DOHH2 (cell line): ENCODE data around the gene PARP9.

ENCODE experiments used
- CTCF ChIP-seq: fragments of 200-600 bp; sonication (generic); IDR thresholded peaks from one replicate; pipeline ENCODE4 v1.5.1; 2014; ENCODE audit warnings: antibody characterized with exemption, mild to moderate bottlenecking, low read depth, low read length; ENCODE audit not compliant: poor library complexity, severe bottlenecking
- EZH2phosphoT487 ChIP-seq: fragments of 200-600 bp; sonication (generic); IDR thresholded peaks from 2 replicates; pipeline ENCODE4 v1.6.1; 2017; ENCODE audit warnings: borderline replicate concordance, mild to moderate bottlenecking, antibody characterized with exemption, low read length, moderate library complexity, mixed read lengths

GRCh38 chr3:122564155-122564912 lies at the start of gene PARP9, which contains the start of gene DTX3L:
- no peak for TF ChIP-seq EZH2phosphoT487
- no peak for TF ChIP-seq CTCF
